MV-4-11 (cell line): ENCODE data around the gene ELF3.
"Not testable (repeated sequence)": the region's sequence is repeated elsewhere in the genome, so short reads cannot be mapped to it uniquely, and the experiment has no call there.

Experiments
- DNase-seq: peaks from one replicate; lab custom pipeline; 2025; lab: John Stamatoyannopoulos, UW

ELF3 gene

DNA sequence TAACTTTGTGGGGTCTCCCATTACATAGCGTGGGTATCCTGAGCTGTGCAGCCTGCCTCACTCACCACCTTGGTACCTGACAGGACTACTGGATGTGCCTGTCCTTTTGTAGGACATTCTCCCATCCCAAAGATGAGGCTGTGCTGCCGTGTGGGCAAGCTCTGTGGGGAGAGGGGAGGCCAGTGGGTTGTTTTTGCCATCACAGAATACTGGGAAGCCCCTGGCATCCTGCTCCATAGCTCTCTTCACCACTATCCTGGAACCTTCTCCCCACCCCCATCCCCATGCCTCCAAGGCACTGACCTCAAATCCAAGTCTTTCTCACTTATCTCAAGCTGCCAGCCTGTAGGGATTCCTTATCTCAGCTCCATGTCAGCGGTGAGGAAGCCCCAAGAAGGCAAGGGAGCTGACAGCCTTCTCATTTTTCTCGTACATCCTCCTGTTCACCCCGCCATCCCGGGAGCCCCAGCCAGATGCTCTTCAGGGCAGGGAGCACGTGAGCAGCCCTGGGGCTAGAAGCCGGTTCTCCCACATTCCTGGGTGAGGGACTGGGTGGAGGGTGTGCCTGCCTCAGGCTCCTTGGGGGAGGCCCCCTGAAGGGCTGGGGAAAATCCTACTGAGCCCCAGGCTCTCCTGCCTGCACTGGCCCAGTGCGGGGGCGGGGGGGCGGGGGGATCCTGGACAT, 2.4 kb upstream of the ELF3 start:
- DNase-seq, result no peak

DNA sequence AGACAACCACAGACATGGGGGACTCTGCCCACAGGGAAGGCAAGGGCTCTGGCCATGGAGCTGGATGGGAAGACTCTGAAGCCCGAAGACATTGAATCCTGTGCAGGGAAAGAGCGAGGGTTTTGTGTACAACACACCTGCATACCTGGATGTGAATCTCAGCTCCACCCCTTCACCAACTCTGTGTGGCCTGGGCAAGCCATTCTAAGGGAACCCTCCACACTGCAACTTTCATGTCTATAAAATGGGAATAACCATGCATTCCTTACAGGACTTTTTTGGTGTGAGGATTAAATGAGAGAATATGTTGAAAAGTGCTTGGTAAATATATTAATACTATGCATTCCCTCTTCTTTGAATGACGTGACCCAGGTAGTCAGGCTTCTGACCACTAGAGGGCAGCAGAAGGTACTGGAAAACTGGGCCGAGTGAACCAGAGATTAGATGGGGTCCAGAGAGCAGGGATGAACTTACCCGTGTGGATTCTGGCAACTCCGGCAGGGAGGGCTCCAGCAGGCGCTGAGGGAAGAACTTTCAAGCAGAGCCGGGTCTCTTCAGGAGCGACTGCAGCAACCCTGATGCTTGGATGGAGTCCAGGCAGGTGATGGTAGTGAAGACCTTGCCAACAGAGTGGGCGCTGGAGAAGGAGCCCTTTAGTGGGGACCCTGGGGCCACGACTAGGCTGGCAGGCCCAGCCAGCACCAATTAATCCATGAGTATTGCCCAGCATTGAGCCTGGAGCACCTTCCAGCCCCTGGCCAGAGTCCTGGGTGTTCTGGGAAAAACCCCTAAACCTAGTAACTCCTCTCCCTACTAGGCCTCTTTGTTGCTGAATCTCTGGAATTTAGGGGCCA, 834 bp upstream of the ELF3 start:
- DNase-seq, result peak; percentile 39

DNA sequence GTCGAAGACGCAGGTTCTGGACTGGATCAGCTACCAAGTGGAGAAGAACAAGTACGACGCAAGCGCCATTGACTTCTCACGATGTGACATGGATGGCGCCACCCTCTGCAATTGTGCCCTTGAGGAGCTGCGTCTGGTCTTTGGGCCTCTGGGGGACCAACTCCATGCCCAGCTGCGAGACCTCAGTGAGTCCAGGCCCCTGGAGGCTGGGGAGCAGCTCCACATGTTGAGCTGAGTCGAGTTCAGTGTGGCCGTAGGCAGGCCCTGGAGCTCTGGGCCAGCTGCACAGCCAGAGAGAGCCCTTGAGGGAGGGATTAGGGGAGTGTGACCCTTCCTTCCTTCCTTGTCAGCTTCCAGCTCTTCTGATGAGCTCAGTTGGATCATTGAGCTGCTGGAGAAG, 1.6 kb downstream of the ELF3 start:
- no peak for DNase-seq

DNA sequence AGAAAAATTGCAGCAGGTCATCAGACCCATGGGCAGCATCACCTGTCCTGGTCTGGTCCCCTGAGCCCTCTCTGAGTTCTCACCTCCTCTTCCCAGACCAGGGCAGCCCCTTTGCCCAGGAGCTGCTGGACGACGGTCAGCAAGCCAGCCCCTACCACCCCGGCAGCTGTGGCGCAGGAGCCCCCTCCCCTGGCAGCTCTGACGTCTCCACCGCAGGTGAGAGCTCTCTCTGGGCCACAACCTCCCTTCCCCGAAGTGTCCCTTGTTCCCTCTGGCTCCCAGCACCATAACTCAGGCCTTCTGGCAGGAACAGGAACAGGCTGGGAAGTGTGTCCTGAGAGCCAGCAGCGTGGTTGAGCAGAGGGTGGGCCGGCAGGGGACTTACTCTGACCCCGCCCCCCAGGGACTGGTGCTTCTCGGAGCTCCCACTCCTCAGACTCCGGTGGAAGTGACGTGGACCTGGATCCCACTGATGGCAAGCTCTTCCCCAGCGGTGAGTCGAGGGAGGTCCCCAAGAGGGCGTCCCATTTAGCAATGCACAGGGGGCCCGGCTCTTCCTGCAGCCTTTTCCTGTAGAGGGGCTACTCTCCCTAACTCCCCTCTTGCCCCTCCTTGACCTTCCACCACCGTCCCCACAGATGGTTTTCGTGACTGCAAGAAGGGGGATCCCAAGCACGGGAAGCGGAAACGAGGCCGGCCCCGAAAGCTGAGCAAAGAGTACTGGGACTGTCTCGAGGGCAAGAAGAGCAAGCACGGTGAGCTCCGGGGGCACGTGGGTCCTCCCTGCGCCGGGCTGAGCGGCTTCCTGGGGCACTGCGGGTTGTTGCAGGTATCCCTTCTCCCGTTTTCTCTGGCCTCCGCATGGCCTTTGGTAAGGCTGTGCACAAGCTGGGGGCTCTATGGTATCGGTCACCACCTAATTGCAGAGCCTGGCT, 2.4 kb downstream of the ELF3 start:
- no peak for DNase-seq

DNA sequence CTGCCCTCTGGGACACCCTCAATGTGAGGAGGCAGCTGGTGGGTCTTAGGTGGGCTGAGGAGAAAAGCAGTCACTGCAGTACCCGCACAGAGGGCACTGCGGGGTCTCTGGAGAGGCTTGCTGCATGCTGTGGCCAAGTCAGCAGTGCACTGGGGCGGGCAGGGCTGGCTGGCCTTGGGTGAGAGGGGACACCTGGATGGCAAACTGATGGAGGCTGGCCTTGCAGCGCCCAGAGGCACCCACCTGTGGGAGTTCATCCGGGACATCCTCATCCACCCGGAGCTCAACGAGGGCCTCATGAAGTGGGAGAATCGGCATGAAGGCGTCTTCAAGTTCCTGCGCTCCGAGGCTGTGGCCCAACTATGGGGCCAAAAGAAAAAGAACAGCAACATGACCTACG, 3.2 kb downstream of the ELF3 start:
- DNase-seq, result no peak

DNA sequence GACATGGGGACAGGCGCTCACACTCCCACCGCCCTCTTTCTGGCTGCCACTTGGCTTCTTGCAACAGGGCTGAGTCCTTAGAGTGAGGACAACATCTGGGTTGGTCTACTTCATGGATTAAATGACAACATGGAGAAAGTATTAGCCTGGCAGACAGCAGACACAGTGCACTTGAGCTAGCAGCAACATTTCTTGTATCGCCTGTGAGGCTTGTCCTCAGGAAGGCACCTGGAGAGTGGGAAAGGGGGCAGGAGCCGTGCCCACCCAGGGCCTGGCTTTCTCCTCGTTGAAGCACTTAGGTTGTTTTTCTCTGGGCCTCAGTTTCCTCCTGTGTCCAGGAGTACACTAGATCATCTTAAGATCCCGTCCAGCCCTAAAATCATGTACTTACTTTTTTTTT, 3.7 kb downstream of the ELF3 start:
- no peak for DNase-seq

DNA sequence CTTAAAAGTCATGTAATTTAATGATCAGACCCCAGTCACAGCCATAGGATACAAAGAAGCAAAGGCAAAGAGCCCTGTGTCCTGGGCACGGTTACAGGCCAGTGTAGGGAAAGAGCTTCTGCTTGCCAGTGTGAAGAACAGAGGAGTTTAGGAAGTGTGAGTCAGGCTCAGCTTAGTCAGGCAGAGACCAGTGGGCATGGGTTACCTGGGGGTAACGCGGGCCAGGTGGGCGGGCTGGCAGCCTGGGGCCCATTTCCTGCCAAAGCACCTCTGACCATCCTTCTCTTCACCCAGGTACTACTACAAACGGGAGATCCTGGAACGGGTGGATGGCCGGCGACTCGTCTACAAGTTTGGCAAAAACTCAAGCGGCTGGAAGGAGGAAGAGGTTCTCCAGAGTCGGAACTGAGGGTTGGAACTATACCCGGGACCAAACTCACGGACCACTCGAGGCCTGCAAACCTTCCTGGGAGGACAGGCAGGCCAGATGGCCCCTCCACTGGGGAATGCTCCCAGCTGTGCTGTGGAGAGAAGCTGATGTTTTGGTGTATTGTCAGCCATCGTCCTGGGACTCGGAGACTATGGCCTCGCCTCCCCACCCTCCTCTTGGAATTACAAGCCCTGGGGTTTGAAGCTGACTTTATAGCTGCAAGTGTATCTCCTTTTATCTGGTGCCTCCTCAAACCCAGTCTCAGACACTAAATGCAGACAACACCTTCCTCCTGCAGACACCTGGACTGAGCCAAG, 4.7 kb downstream of the ELF3 start:
- no peak for DNase-seq

DNA sequence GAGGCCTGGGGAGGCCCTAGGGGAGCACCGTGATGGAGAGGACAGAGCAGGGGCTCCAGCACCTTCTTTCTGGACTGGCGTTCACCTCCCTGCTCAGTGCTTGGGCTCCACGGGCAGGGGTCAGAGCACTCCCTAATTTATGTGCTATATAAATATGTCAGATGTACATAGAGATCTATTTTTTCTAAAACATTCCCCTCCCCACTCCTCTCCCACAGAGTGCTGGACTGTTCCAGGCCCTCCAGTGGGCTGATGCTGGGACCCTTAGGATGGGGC, 5.2 kb downstream of the ELF3 start:
- DNase-seq, result no peak

DNA sequence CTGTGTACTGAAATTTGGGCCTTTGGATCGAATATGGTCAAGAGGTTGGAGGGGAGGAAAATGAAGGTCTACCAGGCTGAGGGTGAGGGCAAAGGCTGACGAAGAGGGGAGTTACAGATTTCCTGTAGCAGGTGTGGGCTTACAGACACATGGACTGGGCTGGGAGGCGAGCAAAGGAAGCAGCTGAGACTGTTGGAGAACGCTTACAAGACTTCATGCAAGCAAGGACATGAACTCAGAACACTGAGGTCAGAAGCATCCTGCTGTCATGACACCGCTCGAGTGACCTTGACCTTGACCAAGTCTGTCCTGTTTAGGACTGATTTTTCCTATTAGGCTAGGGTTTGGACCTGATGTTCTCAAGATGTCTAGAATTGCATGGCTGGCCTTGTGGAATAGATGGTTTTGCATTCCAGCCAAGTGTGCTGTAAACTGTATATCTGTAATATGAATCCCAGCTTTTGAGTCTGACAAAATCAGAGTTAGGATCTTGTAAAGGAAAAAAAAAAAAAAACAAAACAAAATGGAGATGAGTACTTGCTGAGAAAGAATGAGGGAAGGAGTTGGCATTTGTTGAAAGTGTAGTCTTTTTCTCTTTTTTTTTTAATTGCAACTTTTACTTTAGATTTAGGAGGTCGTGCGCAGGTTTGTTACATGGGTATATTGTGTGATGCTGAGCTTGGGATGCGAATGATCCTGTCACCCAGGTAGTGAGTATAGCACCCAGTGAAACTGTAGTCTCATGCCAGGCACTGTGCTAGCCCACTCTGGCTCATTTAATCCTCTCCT, 5.8 kb downstream of the ELF3 start:
- DNase-seq, result no peak

DNA sequence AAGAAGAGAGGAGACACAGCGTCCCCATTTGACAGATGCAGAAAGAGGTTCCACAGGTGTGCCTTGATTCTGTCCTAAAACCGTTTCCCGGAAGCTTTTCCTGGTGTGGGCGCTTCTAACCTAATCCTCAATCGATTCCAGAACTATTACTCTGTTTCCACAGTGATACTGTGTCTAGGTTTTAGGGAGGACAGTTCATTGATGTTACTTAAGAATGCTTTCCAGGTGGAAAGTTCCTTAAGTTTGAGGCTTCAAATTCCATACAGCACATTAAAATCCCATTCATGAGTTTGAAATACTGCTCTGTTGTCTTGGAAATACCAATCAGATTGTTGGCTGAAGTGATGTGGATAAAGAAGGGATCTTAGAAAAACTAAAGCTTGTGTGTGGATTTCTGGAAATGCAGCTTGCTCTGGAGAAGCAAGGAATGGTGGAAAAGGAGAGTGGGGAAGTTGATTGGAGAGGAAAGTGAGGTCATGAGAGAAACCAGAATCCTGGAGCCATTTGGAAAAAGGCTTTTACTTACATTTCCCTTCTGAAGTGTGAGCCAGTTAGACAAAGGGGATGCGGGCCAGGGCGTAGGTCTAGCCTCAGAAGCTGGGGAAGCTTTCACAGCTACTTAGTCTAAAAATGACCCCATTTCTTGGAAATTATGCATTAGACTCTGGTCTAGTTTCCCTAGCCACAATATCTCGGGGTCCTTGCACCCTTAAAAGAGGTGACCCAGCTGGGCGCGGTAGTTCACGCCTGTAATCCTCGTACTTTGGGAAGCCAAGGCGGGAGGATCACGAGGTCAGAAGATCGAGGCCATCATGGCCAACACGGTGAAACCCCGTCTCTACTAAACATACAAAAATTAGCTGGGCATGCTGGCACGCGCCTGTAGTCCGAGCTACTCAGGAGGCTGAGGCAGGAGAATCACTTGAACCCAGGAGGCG, 6.7 kb downstream of the ELF3 start:
- DNase-seq, result no peak

DNA sequence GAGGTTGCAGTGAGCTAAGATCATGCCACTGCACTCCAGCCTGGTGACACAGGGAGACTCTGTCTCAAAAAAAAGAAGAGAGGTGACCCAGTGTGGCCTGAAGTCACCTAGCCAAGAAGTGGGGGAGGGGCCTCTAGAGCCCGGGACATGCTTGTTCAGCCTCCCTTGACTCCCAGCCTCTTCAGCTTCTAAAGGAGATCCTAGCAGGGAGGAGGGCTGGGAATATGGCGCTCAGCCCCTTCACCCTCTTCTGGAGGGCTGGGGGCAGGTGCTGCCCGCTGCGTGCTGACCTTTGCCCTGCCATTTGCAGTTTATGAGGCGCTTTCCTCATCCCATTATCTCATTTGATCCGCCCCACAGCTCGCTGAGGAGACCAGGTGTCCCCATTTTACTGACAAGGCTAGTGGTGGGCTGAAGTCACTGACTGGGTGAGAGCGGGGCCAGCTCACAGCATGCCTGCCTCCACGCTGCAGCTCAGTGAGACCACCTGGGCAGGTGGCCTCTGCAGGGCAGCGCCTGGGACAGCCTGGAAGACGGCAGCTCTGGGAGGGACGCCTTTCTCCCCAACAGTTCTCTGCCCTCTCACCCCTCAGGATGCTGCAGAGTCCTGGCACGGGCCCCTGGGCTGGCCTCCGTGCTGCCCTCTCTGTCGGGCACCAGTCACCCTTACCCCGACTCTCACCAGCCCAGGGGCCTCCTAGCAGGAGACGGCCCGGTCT, 7.5 kb downstream of the ELF3 start:
- DNase-seq, result no peak

DNA sequence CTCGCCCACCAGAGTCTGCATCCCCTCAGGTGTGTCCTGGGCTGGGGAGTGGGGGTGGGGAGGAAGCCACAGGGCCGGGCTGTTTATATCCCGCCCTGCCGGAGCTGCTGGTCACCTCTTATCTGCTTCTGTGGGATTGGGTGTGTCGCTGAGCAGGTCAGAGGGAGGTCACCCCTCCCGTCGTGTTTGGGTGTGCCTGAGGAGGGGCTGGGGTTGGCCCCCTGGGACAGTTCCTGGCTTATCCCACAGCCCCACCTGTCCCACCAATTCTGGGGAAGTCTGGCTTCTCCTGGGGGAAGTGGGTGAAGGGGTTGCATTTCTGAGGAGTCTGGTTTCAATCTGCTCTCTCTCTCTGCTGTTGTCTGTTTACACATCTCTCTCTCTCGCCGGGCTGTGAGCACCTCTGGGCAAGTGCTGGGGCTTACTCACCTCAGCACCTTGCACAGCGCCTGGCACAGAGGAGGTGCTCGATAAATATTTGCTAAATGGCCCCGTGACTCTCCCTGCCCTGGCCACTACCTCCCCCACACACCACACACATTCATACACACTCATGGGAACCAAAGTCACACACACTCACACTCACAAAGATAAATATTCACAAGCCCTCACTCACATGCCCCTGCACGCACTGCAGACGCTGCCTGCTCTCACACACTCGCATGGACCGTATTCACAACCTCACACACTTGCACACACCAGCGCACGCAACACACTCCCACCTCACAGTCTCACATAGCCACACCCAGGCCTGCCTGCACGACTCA, 8.3 kb downstream of the ELF3 start:
- DNase-seq, result no peak

DNA sequence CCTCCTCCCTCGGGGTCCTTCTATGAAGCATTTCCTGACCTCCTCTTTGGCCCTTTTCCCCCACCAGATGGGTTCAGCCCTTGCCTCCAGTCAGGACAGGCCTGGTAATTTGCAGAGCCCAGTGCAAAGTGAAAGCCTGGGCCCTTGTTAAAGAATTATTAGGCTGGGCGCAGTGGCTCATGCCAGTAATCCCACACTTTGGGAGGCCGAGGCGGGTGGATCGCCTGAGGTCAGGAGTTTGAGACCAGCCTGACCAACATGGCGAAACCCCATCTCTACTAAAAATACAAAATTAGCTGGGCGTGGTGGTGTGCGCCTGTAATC, 8.8 kb downstream of the ELF3 start:
- not testable (repeated sequence) for DNase-seq

DNA sequence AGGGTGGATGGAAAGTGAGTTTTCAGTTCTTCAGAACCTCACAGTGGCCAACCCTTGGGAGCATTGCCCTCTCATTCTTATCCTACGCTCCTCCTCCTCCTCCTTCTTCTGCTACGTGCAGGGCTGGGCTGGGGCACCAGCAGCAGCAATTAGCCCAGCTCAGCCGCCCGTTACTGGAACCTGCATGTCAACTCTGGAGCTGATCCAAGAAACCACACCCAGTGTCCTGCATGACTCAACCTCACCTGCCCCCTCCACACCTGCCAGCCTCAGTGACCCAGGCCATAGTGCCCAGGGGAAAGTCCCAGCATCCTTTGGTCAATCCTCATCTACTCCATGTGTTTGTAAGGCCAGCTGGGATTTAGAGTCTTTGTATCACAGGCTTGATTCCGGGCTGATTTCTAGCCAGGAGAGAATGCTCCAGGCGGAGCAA, 12.6 kb downstream of the ELF3 start:
- no peak for DNase-seq

DNA sequence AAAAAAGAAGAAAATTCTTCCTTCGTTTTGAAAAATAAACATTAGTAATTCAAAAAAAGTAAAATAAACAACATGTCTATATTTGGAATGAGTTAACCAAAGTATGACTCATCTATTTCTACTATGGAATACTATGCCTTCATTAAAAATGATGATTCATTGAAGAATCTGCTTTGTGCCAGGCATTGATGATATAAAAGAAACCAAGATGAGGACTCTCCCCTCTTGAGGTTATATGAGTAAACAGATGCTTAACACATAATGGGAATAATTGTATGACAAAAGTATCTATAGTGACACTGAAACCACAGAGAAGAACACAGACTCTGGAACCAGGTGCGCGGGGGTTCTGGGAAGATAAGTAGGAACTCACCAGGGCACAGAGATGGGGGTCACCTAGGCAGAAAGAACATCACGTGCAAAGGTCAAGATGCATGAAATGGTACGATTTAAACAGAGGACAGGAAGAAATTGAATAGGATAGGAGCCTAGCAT, 18.8 kb downstream of the ELF3 start:
- no peak for DNase-seq

DNA sequence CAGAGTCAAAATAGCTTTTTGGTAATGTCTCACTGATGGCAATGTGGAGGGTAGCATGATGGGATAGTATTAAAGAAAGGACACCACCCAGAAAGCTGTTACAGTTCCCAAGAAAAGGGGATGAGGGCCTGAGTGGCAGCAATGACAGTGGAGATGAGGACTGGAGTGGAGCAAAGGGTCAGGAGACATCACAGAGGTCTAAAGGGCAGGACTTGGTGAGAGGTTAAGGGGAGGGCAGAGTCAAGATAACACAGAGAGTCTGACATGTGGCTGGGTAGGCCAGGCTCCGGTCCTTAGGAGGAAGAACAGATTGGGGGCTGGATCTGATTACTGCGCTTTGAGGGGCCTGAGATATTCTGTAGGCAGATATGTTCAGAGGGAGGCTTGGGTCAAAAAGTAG, 19.3 kb downstream of the ELF3 start:
- DNase-seq, result no peak

DNA sequence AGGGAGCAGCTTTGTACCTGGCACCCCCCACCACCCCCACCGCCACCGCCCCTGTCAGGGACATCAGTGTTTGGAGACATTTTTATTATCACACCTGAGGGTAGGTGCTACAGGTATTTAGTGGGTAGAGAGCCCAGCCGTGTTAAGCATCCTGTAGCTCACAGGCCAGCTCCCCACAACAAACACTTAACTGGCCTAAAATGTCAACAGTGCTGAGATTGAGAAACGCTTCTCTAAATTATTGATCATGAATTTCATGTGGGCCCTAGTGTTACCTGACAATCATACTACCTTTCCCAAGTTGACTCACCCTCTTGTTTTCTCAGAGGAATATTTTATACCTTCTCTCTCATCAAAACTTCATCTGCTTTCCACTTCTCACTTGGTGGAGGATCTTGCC, 21.4 kb downstream of the ELF3 start:
- no peak for DNase-seq

DNA sequence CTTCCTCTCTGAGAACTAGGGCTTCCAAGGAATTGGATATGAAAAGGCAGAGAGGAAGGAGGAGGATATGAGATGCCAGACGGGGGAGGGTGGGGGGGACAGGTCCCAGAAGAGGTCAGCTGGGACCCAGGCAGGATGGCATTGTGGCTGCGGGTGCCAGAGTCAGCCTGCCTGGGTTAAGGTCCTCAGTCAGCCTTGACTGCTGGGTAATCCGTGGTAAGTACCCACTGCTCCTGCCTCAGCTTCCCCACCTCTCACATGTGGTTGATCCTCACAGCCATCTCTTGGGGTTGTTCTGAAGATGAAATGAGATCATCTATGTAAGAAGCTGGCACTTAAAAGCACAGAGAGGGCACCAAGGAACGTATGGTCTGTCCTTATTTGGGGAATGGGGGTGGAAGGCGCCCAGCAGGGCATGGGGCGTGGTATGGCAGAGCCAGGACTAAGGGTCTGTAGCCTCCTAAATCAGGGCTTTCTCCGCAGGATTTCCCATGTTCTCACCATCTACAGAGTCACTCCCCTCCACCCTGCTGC, 23.8 kb downstream of the ELF3 start:
- DNase-seq, result no peak
